GM12878 (cell line): ENCODE measurements around the gene PRAMEF27. TPM values are rescaled to one million over a fixed set of nuclear protein-coding genes. Genes with fewer than 3 reads are reported as not detected.
"Not testable (repeated sequence)": the region's sequence is repeated elsewhere in the genome, so short reads cannot be mapped to it uniquely, and the experiment has no call there.

ENCODE experiments used
- ATAC-seq: fragments of 200-7000 bp; cut with Tn5 transposase; 3 replicates; pipeline ENCODE4 v1.9.1; 2020; ENCODE audit warnings: mild to moderate bottlenecking, moderate library complexity
- BruUV-seq: library from RNA; stranded (reverse); fragments of 400-500 nt; replicated peaks from 2 replicates; lab custom pipeline; 2021; lab: Mats Ljungman, UMichigan
- CTCF ChIA-PET: fragments of 300-600 bp; sonication (Branson Sonifier 250); formaldehyde crosslinking; extraction: SDS; loops from one replicate; lab custom pipeline; 2021; ENCODE audit warnings: inconsistent platforms; lab: Yijun Ruan, JAX
- POLR2A ChIA-PET: fragments of 350-600 bp; formaldehyde crosslinking; extraction: SDS; loops from one replicate; lab custom pipeline; 2021; ENCODE audit warnings: inconsistent platforms; lab: Charles Lee
- RAD21 ChIA-PET: fragments of 300-600 bp; sonication (Branson Sonifier 250); formaldehyde crosslinking; loops from one replicate; lab custom pipeline; 2023; ENCODE audit warnings: antibody characterized with exemption; ENCODE audit not compliant: unreplicated experiment; lab: Charles Lee
- SMC1A ChIA-PET: fragments of 300-600 bp; sonication (Branson Sonifier 250); formaldehyde crosslinking; loops from one replicate; lab custom pipeline; 2023; ENCODE audit not compliant: unreplicated experiment, uncharacterized antibody; lab: Charles Lee
- DNase-seq: peaks from one replicate; pipeline ENCODE4 v3.0.0-alpha.2; 2011; ENCODE audit warnings: low read depth, low spot score
- FAIRE-seq: peaks from 3 replicates; lab custom pipeline; 2011; peaks lifted over from hg19 to GRCh38; lab: Jason Lieb, UNC
- H2AFZ ChIP-seq: 2 replicates; pipeline ENCODE4 v1.6.0; 2011; ENCODE audit warnings: low read depth, low read length, control low read depth; ENCODE audit not compliant: control insufficient read depth
- H3K27ac ChIP-seq: 2 replicates; pipeline ENCODE4 v1.5.1; 2011; ENCODE audit warnings: control low read depth; ENCODE audit not compliant: control insufficient read depth, insufficient read depth
- H3K27me3 ChIP-seq, 2 experiments: replicated peaks in 1 of 2; 2 replicates each; pipeline versions ENCODE4 v1.6.0 to v1.6.1; 2011; ENCODE audit warnings: low read length in 1 of 2; ENCODE audit not compliant: control insufficient read depth in 2 of 2, insufficient read depth in 2 of 2
- H3K36me3 ChIP-seq, 2 experiments: 2 replicates each; pipeline ENCODE4 v1.5.1; 2011; ENCODE audit warnings: low read length in 1 of 2; ENCODE audit not compliant: control insufficient read depth in 2 of 2, insufficient read depth in 2 of 2
- H3K4me1 ChIP-seq: 2 replicates; pipeline ENCODE4 v1.6.1; 2011; ENCODE audit warnings: mild to moderate bottlenecking, low read length, moderate library complexity, mixed read lengths; ENCODE audit not compliant: control insufficient read depth, insufficient read depth
- H3K4me2 ChIP-seq: 2 replicates; pipeline ENCODE4 v1.6.0; 2011; ENCODE audit warnings: control low read depth; ENCODE audit not compliant: control insufficient read depth, insufficient read depth
- H3K4me3 ChIP-seq: fragments of 200-600 bp; sonication (generic); 2 replicates; pipeline ENCODE4 v1.5.1; 2016
- H3K79me2 ChIP-seq: 2 replicates; pipeline ENCODE4 v1.6.0; 2011; ENCODE audit warnings: low read length; ENCODE audit not compliant: control insufficient read depth, insufficient read depth
- H3K9ac ChIP-seq: 2 replicates; pipeline ENCODE4 v1.8.0; 2011; ENCODE audit warnings: low read length, control low read depth, mixed read lengths; ENCODE audit not compliant: control insufficient read depth, insufficient read depth
- H3K9me3 ChIP-seq: replicated peaks from 3 replicates; pipeline ENCODE4 v1.5.1; 2011; ENCODE audit warnings: mild to moderate bottlenecking, low read length; ENCODE audit not compliant: control insufficient read depth, insufficient read depth
- H4K20me1 ChIP-seq: 2 replicates; pipeline ENCODE4 v1.6.0; 2011; ENCODE audit not compliant: control insufficient read depth, insufficient read depth
- WGBS: methylation state at CpG from one replicate; pipeline ENCODE4 v1.1.6; 2016; ENCODE audit warnings: low lambda C conversion rate; ENCODE audit not compliant: insufficient replicate concordance, insufficient coverage; ENCODE audit errors: missing lambda C conversion rate; 5-methylcytosine and 5-hydroxymethylcytosine counted together
- in situ Hi-C: fragments of 300-500 bp; cut with MboI; formaldehyde crosslinking; loops from 9 replicates; pipeline ENCODE4 v1.14.3; 2018; ENCODE audit warnings: mixed read lengths
- intact Hi-C: fragments of 100-400 bp; cut with micrococcal nuclease; formaldehyde crosslinking; loops from one replicate; pipeline ENCODE4 v1.14.2; 2022; ENCODE audit not compliant: unreplicated experiment
- polyA plus RNA-seq, 11 experiments: library from polyadenylated mRNA; depleted of rRNA in 4 of 11; unstranded in 6 of 11; stranded (reverse) in 5 of 11; fragments of >200 nt; fragmentation: Nextera tagmentation in 4 of 11; fragmentation: Illumina TruSeq in 1 of 11; extraction: Ambion mirVana in 4 of 11; extraction: Trizol in 1 of 11; gene quantifications; 1 replicate in 1 of 11; 2 replicates in 10 of 11; pipeline versions ENCODE4 v1.2.1 to v1.2.3, GENCODE V29; 2011 to 2016; ENCODE audit warnings: inconsistent platforms in 2 of 11, missing spikeins in 2 of 11, low read depth in 1 of 11
- total RNA-seq, 4 experiments: library from RNA; depleted of rRNA in 3 of 4; stranded (reverse); fragments of >200 nt in 3 of 4; fragmentation: Illumina TruSeq in 1 of 4; extraction: Trizol in 1 of 4; gene quantifications; 2 replicates each; pipeline versions ENCODE4 v1.2.1 to v1.2.3, GENCODE V29; 2013 to 2021

The PRAMEF27 gene
- total and polyA plus RNA-seq, 10 of the 15 experiments (the other 5 are each of a cell fraction or from before 2014, with no cell fraction given): not detected

DNA sequence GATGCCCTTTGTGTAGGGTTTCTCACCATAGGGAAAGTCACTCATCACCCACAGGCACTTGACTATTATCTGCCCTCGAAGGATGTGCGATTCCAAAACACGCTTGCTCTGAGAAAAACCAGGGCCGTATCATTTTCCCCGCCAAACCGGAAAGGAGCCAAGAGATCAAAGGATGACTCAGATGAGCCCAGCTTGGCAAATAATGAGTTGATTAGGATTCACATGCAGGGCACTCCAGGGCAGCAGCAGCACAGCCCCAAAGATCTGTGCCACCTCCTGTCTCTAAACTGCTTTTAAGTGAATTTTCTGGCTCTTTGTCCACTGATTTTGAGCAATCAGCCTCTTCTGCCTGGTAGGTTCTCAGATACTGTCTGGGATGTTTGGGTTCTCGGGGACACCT, 44.4 kb downstream of the PRAMEF27 start:
- ATAC-seq, in situ Hi-C loops, intact Hi-C loops: not testable (repeated sequence)

DNA sequence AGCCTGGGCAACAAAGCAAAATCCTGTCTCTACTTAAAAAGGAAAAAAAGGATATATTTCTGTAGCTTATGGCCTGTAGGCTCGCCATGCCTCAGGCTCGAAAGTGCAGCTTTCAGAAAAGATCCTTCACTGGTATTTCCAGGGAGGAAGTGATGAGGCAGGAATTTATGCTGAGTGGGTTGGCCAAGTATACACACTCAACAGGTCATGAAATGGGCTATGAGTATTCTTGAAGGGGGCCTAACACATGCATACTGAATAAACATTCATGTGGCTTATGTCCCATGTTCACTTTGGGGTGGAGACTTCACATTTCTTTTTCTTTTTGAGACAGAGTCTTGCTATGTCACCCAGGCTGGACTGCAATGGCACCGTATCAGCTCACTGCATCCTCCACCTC, 47.0 kb downstream of the PRAMEF27 start:
- intact Hi-C loops, DNase-seq, BruUV-seq, POLR2A ChIA-PET, RAD21 ChIA-PET, CTCF ChIA-PET, H3K79me2 ChIP-seq, FAIRE-seq, H3K4me2 ChIP-seq, H3K36me3 ChIP-seq, H4K20me1 ChIP-seq, H3K27ac ChIP-seq, H3K9ac ChIP-seq, H3K4me1 ChIP-seq, H2AFZ ChIP-seq, ATAC-seq, in situ Hi-C loops, H3K27me3 ChIP-seq, SMC1A ChIA-PET, H3K9me3 ChIP-seq, H3K4me3 ChIP-seq: not testable (repeated sequence)
- no CpG with 5 or more reads among the region's 3 CpGs for WGBS

More for the DNA sequence above, 44.4 kb downstream of the PRAMEF27 start:
- DNase-seq, CTCF ChIA-PET, H3K27ac ChIP-seq, SMC1A ChIA-PET, BruUV-seq, H4K20me1 ChIP-seq, H3K27me3 ChIP-seq, H3K4me1 ChIP-seq, H3K4me2 ChIP-seq, FAIRE-seq, H3K9me3 ChIP-seq, H2AFZ ChIP-seq, H3K9ac ChIP-seq, H3K36me3 ChIP-seq, H3K79me2 ChIP-seq, H3K4me3 ChIP-seq, RAD21 ChIA-PET, POLR2A ChIA-PET: not testable (repeated sequence)
- no CpG with 5 or more reads among the region's 7 CpGs for WGBS

DNA sequence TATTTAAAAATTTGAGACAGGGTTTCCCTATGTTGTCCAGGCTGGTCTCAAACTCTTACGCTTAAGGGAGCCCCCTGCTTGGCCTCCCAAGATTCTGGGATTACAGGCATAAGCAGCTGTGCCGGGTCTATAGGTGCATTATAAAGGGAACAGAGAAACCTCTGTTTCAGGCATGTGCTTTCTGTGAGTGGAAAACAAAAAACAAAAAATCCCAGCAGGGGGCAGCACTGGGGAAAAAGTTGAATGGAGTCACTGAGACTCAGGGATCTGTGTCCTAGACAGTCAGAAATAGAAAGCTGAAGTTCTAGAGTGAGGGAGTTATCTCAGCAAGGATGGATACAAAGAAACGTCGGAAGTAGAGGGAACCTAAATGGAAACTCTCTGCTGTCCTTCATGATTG, 50.6 kb downstream of the PRAMEF27 start:
- H3K79me2 ChIP-seq, RAD21 ChIA-PET, FAIRE-seq, H2AFZ ChIP-seq, H3K27me3 ChIP-seq, H3K27ac ChIP-seq, H3K9ac ChIP-seq, CTCF ChIA-PET, H3K4me2 ChIP-seq, H3K4me3 ChIP-seq, H3K9me3 ChIP-seq, BruUV-seq, intact Hi-C loops, H4K20me1 ChIP-seq, SMC1A ChIA-PET, H3K36me3 ChIP-seq, H3K4me1 ChIP-seq, POLR2A ChIA-PET, in situ Hi-C loops, DNase-seq: not testable (repeated sequence)
- WGBS: no CpG with 5 or more reads among the region's 4 CpGs
- ATAC-seq: peak; percentile 48; the same call in 1 of the 3 replicates

Other genes with a start within 250 kb of the PRAMEF27 start
Only the 7 nearest of the 18 such genes appear.
- not detected in 2 replicates for gene PRAMEF6, start 109.0 kb downstream of the PRAMEF27 start, total RNA-seq (2014; rRNA removed)
- gene PRAMEF6, start 109.0 kb downstream of the PRAMEF27 start, total RNA-seq (2014; rRNA removed; fragmentation: Illumina TruSeq; extraction: Trizol): not detected in 2 replicates
- not detected in 2 replicates for gene PRAMEF6, start 109.0 kb downstream of the PRAMEF27 start, total RNA-seq (2021)
- gene PRAMEF6, start 109.0 kb downstream of the PRAMEF27 start, polyA plus RNA-seq (2011; rRNA removed): not detected in 2 replicates
- gene PRAMEF6, start 109.0 kb downstream of the PRAMEF27 start, polyA plus RNA-seq (2014; fragmentation: Illumina TruSeq; extraction: Trizol): not detected in 2 replicates
- gene PRAMEF6, start 109.0 kb downstream of the PRAMEF27 start, polyA plus RNA-seq (2014; fragmentation: Nextera tagmentation; extraction: Ambion mirVana): under 1 TPM in 1 of 2 experiments, not detected in 1; 0.04 TPM
- not detected in 2 replicates for gene PRAMEF6, start 109.0 kb downstream of the PRAMEF27 start, polyA plus RNA-seq (2014; rRNA removed)
- not detected for gene PRAMEF6, start 109.0 kb downstream of the PRAMEF27 start, polyA plus RNA-seq (2016; fragmentation: Nextera tagmentation; extraction: Ambion mirVana)
- not detected in 2 replicates for gene HNRNPCL3, start 4.2 kb upstream of the PRAMEF27 start, total RNA-seq (2014; rRNA removed)
- gene HNRNPCL3, start 4.2 kb upstream of the PRAMEF27 start, total RNA-seq (2014; rRNA removed; fragmentation: Illumina TruSeq; extraction: Trizol): not detected in 2 replicates
- not detected in 2 replicates for gene HNRNPCL3, start 4.2 kb upstream of the PRAMEF27 start, total RNA-seq (2021)
- not detected in 2 replicates for gene HNRNPCL3, start 4.2 kb upstream of the PRAMEF27 start, polyA plus RNA-seq (2011; rRNA removed)
- not detected in 2 replicates for gene HNRNPCL3, start 4.2 kb upstream of the PRAMEF27 start, polyA plus RNA-seq (2014; fragmentation: Illumina TruSeq; extraction: Trizol)
- gene HNRNPCL3, start 4.2 kb upstream of the PRAMEF27 start, polyA plus RNA-seq (2014; fragmentation: Nextera tagmentation; extraction: Ambion mirVana): not detected
- gene HNRNPCL3, start 4.2 kb upstream of the PRAMEF27 start, polyA plus RNA-seq (2014; rRNA removed): not detected in 2 replicates
- gene HNRNPCL3, start 4.2 kb upstream of the PRAMEF27 start, polyA plus RNA-seq (2016; fragmentation: Nextera tagmentation; extraction: Ambion mirVana): not detected
- gene PRAMEF25, start 14.2 kb upstream of the PRAMEF27 start, total RNA-seq (2014; rRNA removed): not detected in 2 replicates
- gene PRAMEF25, start 14.2 kb upstream of the PRAMEF27 start, total RNA-seq (2014; rRNA removed; fragmentation: Illumina TruSeq; extraction: Trizol): not detected in 2 replicates
- gene PRAMEF25, start 14.2 kb upstream of the PRAMEF27 start, total RNA-seq (2021): not detected in 2 replicates
- not detected in 2 replicates for gene PRAMEF25, start 14.2 kb upstream of the PRAMEF27 start, polyA plus RNA-seq (2011; rRNA removed)
- gene PRAMEF25, start 14.2 kb upstream of the PRAMEF27 start, polyA plus RNA-seq (2014; fragmentation: Illumina TruSeq; extraction: Trizol): not detected in 2 replicates
- not detected for gene PRAMEF25, start 14.2 kb upstream of the PRAMEF27 start, polyA plus RNA-seq (2014; fragmentation: Nextera tagmentation; extraction: Ambion mirVana)
- not detected in 2 replicates for gene PRAMEF25, start 14.2 kb upstream of the PRAMEF27 start, polyA plus RNA-seq (2014; rRNA removed)
- not detected for gene PRAMEF25, start 14.2 kb upstream of the PRAMEF27 start, polyA plus RNA-seq (2016; fragmentation: Nextera tagmentation; extraction: Ambion mirVana)
- gene HNRNPCL2, start 60.3 kb upstream of the PRAMEF27 start, total RNA-seq (2014; rRNA removed): not detected in 2 replicates
- gene HNRNPCL2, start 60.3 kb upstream of the PRAMEF27 start, total RNA-seq (2014; rRNA removed; fragmentation: Illumina TruSeq; extraction: Trizol): not detected in 2 replicates
- not detected in 2 replicates for gene HNRNPCL2, start 60.3 kb upstream of the PRAMEF27 start, total RNA-seq (2021)
- not detected in 2 replicates for gene HNRNPCL2, start 60.3 kb upstream of the PRAMEF27 start, polyA plus RNA-seq (2011; rRNA removed)
- gene HNRNPCL2, start 60.3 kb upstream of the PRAMEF27 start, polyA plus RNA-seq (2014; fragmentation: Illumina TruSeq; extraction: Trizol): not detected in 2 replicates
- not detected for gene HNRNPCL2, start 60.3 kb upstream of the PRAMEF27 start, polyA plus RNA-seq (2014; fragmentation: Nextera tagmentation; extraction: Ambion mirVana)
- not detected in 2 replicates for gene HNRNPCL2, start 60.3 kb upstream of the PRAMEF27 start, polyA plus RNA-seq (2014; rRNA removed)
- not detected for gene HNRNPCL2, start 60.3 kb upstream of the PRAMEF27 start, polyA plus RNA-seq (2016; fragmentation: Nextera tagmentation; extraction: Ambion mirVana)
- gene PRAMEF26, start 99.4 kb upstream of the PRAMEF27 start, total RNA-seq (2014; rRNA removed): not detected in 2 replicates
- not detected in 2 replicates for gene PRAMEF26, start 99.4 kb upstream of the PRAMEF27 start, total RNA-seq (2014; rRNA removed; fragmentation: Illumina TruSeq; extraction: Trizol)
- not detected in 2 replicates for gene PRAMEF26, start 99.4 kb upstream of the PRAMEF27 start, total RNA-seq (2021)
- gene PRAMEF26, start 99.4 kb upstream of the PRAMEF27 start, polyA plus RNA-seq (2011; rRNA removed): not detected in 2 replicates
- gene PRAMEF26, start 99.4 kb upstream of the PRAMEF27 start, polyA plus RNA-seq (2014; fragmentation: Illumina TruSeq; extraction: Trizol): not detected in 2 replicates
- not detected for gene PRAMEF26, start 99.4 kb upstream of the PRAMEF27 start, polyA plus RNA-seq (2014; fragmentation: Nextera tagmentation; extraction: Ambion mirVana)
- gene PRAMEF26, start 99.4 kb upstream of the PRAMEF27 start, polyA plus RNA-seq (2014; rRNA removed): not detected in 2 replicates
- not detected for gene PRAMEF26, start 99.4 kb upstream of the PRAMEF27 start, polyA plus RNA-seq (2016; fragmentation: Nextera tagmentation; extraction: Ambion mirVana)
- not detected in 2 replicates for gene HNRNPCL4, start 109.1 kb upstream of the PRAMEF27 start, total RNA-seq (2014; rRNA removed)
- gene HNRNPCL4, start 109.1 kb upstream of the PRAMEF27 start, total RNA-seq (2014; rRNA removed; fragmentation: Illumina TruSeq; extraction: Trizol): not detected in 2 replicates
- not detected in 2 replicates for gene HNRNPCL4, start 109.1 kb upstream of the PRAMEF27 start, total RNA-seq (2021)
- 0.08 TPM in 1 of 2 replicates, not detected in the other for gene HNRNPCL4, start 109.1 kb upstream of the PRAMEF27 start, polyA plus RNA-seq (2011; rRNA removed)
- gene HNRNPCL4, start 109.1 kb upstream of the PRAMEF27 start, polyA plus RNA-seq (2014; fragmentation: Illumina TruSeq; extraction: Trizol): not detected in 2 replicates
- not detected for gene HNRNPCL4, start 109.1 kb upstream of the PRAMEF27 start, polyA plus RNA-seq (2014; fragmentation: Nextera tagmentation; extraction: Ambion mirVana)
- not detected in 2 replicates for gene HNRNPCL4, start 109.1 kb upstream of the PRAMEF27 start, polyA plus RNA-seq (2014; rRNA removed)
- gene HNRNPCL4, start 109.1 kb upstream of the PRAMEF27 start, polyA plus RNA-seq (2016; fragmentation: Nextera tagmentation; extraction: Ambion mirVana): not detected
- gene PRAMEF9, start 115.3 kb upstream of the PRAMEF27 start, total RNA-seq (2014; rRNA removed): not detected in 2 replicates
- gene PRAMEF9, start 115.3 kb upstream of the PRAMEF27 start, total RNA-seq (2014; rRNA removed; fragmentation: Illumina TruSeq; extraction: Trizol): not detected in 2 replicates
- not detected in 2 replicates for gene PRAMEF9, start 115.3 kb upstream of the PRAMEF27 start, total RNA-seq (2021)
- not detected in 2 replicates for gene PRAMEF9, start 115.3 kb upstream of the PRAMEF27 start, polyA plus RNA-seq (2011; rRNA removed)
- not detected in 2 replicates for gene PRAMEF9, start 115.3 kb upstream of the PRAMEF27 start, polyA plus RNA-seq (2014; fragmentation: Illumina TruSeq; extraction: Trizol)
- gene PRAMEF9, start 115.3 kb upstream of the PRAMEF27 start, polyA plus RNA-seq (2014; fragmentation: Nextera tagmentation; extraction: Ambion mirVana): not detected
- not detected in 2 replicates for gene PRAMEF9, start 115.3 kb upstream of the PRAMEF27 start, polyA plus RNA-seq (2014; rRNA removed)
- gene PRAMEF9, start 115.3 kb upstream of the PRAMEF27 start, polyA plus RNA-seq (2016; fragmentation: Nextera tagmentation; extraction: Ambion mirVana): not detected